Gastrocnemius medialis (tissue), 4 donors: ENCODE measurements around the gene ADAM22. TPM values are rescaled to one million over a fixed set of nuclear protein-coding genes. Genes with fewer than 3 reads are reported as not detected.
A peak's percentile ranks its signal among the peaks of the same experiment; 100 is the strongest.

Source experiments
- ATAC-seq, 2 donors: fragments of 150-250 bp; one replicate each; pipeline ENCODE4 v1.9.1; 2016
- DNase-seq, 2 donors: peaks; one replicate each; pipeline ENCODE4 v3.0.0-alpha.2; 2019
- H3K27ac ChIP-seq, 4 donors: fragments of 200-600 bp; sonication (generic); 1 replicate in 1 of 4; 2 replicates in 3 of 4; pipeline ENCODE4 v1.5.1; 2016 to 2018; ENCODE audit warnings: mild to moderate bottlenecking in 2 of 4, moderate library complexity in 1 of 4
- H3K27me3 ChIP-seq, 3 donors: fragments of 200-600 bp; sonication (generic) in 2 of 3; 1 replicate in 1 of 3; 2 replicates in 2 of 3; pipeline versions ENCODE4 v1.5.1 to v1.6.0; 2016 to 2019; ENCODE audit warnings: mild to moderate bottlenecking in 1 of 3, moderate library complexity in 1 of 3
- H3K36me3 ChIP-seq, 2 donors: fragments of 200-600 bp; sonication (generic) in 1 of 2; one replicate each; pipeline ENCODE4 v1.5.1; 2017 to 2018
- H3K4me1 ChIP-seq, 2 donors: fragments of 200-600 bp; sonication (generic) in 1 of 2; one replicate each; pipeline ENCODE4 v1.5.1; 2016 to 2017; ENCODE audit warnings: mild to moderate bottlenecking in 2 of 2
- H3K4me3 ChIP-seq, 4 donors: fragments of 200-600 bp; sonication (generic) in 3 of 4; 1 replicate in 1 of 4; 2 replicates in 3 of 4; pipeline ENCODE4 v1.5.1; 2016 to 2019; ENCODE audit warnings: mild to moderate bottlenecking in 2 of 4
- H3K9me3 ChIP-seq, 3 donors: fragments of 200-600 bp; sonication (generic) in 2 of 3; 1 replicate in 1 of 3; 2 replicates in 2 of 3; pipeline ENCODE4 v1.5.1; 2016 to 2019
- POLR2A ChIP-seq, 2 donors: fragments of 450-650 bp; IDR thresholded peaks; one replicate each; pipeline ENCODE4 v1.6.1; 2017; ENCODE audit warnings: antibody characterized with exemption in 2 of 2, mild to moderate bottlenecking in 2 of 2, moderate library complexity in 2 of 2
- in situ Hi-C, 4 donors: fragments of 200-750 bp; cut with MboI; loops; one replicate each; pipeline versions ENCODE4 v1.15.0 to v1.8.0; 2017; ENCODE audit warnings: low sequenced_read_pairs in 4 of 4
- intact Hi-C: fragments of 100-400 bp; cut with DNase I; formaldehyde crosslinking; loops from one replicate; pipeline ENCODE4 v1.15.1; 2023; ENCODE audit warnings: low total_unique reads
- total RNA-seq, 4 donors: library from RNA; depleted of rRNA; stranded (reverse); fragments of >200 nt; gene quantifications; one replicate each; pipeline versions ENCODE4 v1.1.0 to v1.2.3, GENCODE V29; 2016
- TF ChIP-seq, protein P1 (sequence below), 5 experiments: fragments of 450-650 bp in 3 of 5; fragments of 200-600 bp in 2 of 5; sonication (generic) in 2 of 5; IDR thresholded peaks in 4 of 5; conservative IDR thresholded peaks in 1 of 5; 1 replicate in 4 of 5; 2 replicates in 1 of 5; pipeline ENCODE4 v1.5.1; 2016 to 2019; ENCODE audit warnings: antibody characterized with exemption in 5 of 5, mild to moderate bottlenecking in 3 of 5, moderate library complexity in 3 of 5

The ADAM22 gene
- total RNA-seq, 4 donors from 2014 or later: 0.07 to 0.31 (median 0.14) TPM

DNA sequence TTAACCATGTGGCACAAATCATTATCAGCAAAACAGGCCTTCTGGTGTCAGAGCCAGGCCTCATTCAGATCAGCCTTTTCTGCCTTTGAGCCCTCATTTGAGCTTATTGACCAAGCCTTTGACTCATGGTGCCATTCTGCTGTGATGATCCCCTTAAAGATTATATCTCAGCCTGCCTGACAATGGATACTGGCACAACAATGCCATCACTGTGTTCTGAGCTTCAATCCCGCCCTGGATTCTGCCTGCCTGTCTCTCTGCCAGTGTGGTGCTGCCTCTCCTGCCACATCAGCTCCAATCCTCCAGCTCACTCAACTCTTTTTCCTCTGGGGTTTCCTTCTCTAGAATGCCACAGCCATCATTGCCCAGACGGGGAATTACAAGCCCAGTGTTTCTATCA, 233.2 kb downstream of the ADAM22 start:
- Histone ChIP-seq H3K27me3 (no peaks in the 10 kb centered on the region), H3K27ac (no peak overlapping the region), H3K9me3 (no peaks in the 10 kb centered on the region), H3K4me3 (no peak overlapping the region), H3K36me3 (no peaks in the 10 kb centered on the region), H3K4me1 (no peaks in the 10 kb centered on the region)
- in situ Hi-C loops (no loop called here), intact Hi-C loops (no loop called here)
- DNase-seq: no peak
- TF ChIP-seq, protein P1, sequence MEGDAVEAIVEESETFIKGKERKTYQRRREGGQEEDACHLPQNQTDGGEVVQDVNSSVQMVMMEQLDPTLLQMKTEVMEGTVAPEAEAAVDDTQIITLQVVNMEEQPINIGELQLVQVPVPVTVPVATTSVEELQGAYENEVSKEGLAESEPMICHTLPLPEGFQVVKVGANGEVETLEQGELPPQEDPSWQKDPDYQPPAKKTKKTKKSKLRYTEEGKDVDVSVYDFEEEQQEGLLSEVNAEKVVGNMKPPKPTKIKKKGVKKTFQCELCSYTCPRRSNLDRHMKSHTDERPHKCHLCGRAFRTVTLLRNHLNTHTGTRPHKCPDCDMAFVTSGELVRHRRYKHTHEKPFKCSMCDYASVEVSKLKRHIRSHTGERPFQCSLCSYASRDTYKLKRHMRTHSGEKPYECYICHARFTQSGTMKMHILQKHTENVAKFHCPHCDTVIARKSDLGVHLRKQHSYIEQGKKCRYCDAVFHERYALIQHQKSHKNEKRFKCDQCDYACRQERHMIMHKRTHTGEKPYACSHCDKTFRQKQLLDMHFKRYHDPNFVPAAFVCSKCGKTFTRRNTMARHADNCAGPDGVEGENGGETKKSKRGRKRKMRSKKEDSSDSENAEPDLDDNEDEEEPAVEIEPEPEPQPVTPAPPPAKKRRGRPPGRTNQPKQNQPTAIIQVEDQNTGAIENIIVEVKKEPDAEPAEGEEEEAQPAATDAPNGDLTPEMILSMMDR (IDR thresholded peaks at IDR 0.05 in 4 of 5, conservative IDR thresholded peaks at IDR 0.05 in 1 of 5): no peak
- TF ChIP-seq POLR2A (IDR thresholded peaks at IDR 0.05): no peak
- ATAC-seq: no peak

DNA sequence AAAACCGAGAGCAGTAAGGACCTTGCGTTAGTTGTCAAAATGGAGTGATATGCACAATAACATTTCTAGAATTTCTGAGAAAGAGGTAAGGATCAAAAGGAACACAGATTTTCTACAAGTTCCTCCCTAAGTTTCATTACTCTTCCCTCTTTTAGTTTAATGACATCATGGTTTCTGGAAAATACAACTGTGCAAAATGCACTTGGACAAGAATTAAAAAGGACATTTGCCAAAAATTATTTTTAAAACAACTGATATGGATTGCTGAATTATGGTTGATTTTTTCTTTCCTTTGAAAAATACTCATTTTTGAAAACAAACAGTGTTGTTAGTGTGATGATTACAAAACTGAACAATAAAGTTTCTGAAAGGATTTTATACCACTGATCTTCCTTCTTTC, 233.7 kb downstream of the ADAM22 start:
- no peaks in the 10 kb centered on the region for H3K4me1 ChIP-seq
- no peaks in the 10 kb centered on the region for H3K9me3 ChIP-seq
- intact Hi-C loops (no loop called here), in situ Hi-C loops (no loop called here)
- TF ChIP-seq POLR2A (IDR thresholded peaks at IDR 0.05): no peak
- TF ChIP-seq, protein P1 (IDR thresholded peaks at IDR 0.05 in 4 of 5, conservative IDR thresholded peaks at IDR 0.05 in 1 of 5): no peak
- no peak overlapping the region for H3K4me3 ChIP-seq
- no peaks in the 10 kb centered on the region for H3K36me3 ChIP-seq
- H3K27me3 ChIP-seq: no peaks in the 10 kb centered on the region
- DNase-seq: no peak
- ATAC-seq: no peak
- H3K27ac ChIP-seq: no peak overlapping the region

DNA sequence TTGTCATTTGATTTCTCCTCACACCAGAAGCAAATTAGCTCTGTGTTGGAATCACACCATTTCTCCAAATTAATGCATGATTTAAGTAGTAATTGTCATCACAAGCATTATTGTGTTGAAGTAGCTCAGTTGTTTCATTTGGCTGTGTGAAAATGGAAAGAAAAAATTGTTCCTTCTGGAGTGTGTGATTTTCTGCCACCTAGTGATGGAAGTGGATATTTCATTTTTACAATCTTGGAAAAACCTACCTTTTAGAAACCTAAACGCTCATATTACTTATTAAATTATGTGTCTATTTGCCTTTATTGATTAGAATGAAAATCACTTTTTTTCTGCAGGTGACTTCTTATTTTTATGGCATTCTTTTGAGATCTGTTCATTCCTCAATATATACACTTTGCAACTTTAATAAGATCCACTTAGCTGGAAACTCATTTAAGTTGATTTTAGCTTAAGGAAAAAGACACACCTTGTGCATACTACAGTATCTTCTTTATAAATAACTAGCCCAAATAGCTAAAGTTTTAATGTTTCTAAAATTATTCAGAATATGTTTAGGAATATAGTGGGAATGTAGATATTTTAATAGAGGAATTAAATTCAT, 235.8 kb downstream of the ADAM22 start:
- in situ Hi-C loops: no loop called here

DNA sequence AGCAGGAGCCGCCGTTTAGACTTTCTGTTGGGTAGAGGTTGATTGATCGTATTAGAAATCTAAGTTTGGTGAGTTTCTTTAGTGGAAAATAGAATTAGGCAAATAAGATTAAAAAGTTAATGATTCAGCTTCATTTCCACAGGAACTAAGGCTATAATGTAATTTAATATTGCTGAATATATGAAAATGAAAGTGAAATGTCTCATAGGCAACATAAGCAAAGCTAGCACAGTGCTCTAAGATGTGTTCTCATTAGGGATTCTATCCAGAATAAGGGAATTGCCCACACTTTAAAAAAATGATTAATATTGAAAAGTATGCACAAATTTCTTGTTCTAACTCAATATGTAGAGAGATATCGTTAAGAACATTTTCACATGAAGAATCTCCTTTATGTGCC, 238.8 kb downstream of the ADAM22 start:
- TF ChIP-seq, protein P1 (IDR thresholded peaks at IDR 0.05 in 4 of 5, conservative IDR thresholded peaks at IDR 0.05 in 1 of 5): no peak
- TF ChIP-seq POLR2A (IDR thresholded peaks at IDR 0.05): no peak
- in situ Hi-C loops (no loop called here), intact Hi-C loops (no loop called here)
- ATAC-seq (no peak), DNase-seq (no peak)
- Histone ChIP-seq H3K4me3 (no peak overlapping the region), H3K36me3 (no peaks in the 10 kb centered on the region), H3K9me3 (no peaks in the 10 kb centered on the region), H3K4me1 (no peaks in the 10 kb centered on the region), H3K27me3 (no peaks in the 10 kb centered on the region), H3K27ac (no peak overlapping the region)

More for the DNA sequence above, 235.8 kb downstream of the ADAM22 start:
- Histone ChIP-seq H3K9me3 (no peaks in the 10 kb centered on the region), H3K4me1 (no peaks in the 10 kb centered on the region), H3K4me3 (no peak overlapping the region), H3K27ac (no peak overlapping the region), H3K36me3 (no peaks in the 10 kb centered on the region), H3K27me3 (no peaks in the 10 kb centered on the region)
- TF ChIP-seq, protein P1 (IDR thresholded peaks at IDR 0.05 in 4 of 5, conservative IDR thresholded peaks at IDR 0.05 in 1 of 5): peak in 4 of 5 experiments; percentile 7 to 48 (median 24)
- TF ChIP-seq POLR2A (IDR thresholded peaks at IDR 0.05): no peak
- DNase-seq: no peak
- ATAC-seq: no peak
- intact Hi-C loops: no loop called here

DNA sequence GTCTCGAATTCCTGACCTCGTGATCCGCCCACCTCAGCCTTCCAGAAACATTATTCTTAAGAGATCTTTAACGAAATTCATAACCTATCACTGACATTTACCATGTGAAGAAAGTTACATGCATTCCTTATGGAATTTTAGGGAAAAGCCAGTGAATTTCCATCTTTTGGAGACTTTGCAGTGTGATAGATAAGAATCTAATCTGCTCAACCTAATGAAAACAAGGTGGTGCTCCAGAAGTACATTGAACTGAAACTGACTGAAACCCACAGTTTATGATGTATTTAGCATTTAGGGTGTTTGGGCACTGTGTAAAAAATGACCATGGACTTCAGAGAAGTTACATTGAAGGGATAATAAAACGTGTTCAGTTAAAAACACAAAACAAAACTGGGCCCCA, 242.1 kb downstream of the ADAM22 start:
- no peak for TF ChIP-seq POLR2A (IDR thresholded peaks at IDR 0.05)
- TF ChIP-seq, protein P1 (IDR thresholded peaks at IDR 0.05 in 4 of 5, conservative IDR thresholded peaks at IDR 0.05 in 1 of 5): no peak
- Histone ChIP-seq H3K9me3 (no peaks in the 10 kb centered on the region), H3K4me1 (no peaks in the 10 kb centered on the region), H3K4me3 (no peak overlapping the region), H3K27me3 (no peaks in the 10 kb centered on the region), H3K36me3 (no peaks in the 10 kb centered on the region), H3K27ac (no peak overlapping the region)
- in situ Hi-C loops: no loop called here
- intact Hi-C loops: no loop called here
- ATAC-seq (no peak), DNase-seq (no peak)
